PC-3 (cell line): ENCODE measurements around the gene CSNK1G2. TPM values are rescaled to one million over a fixed set of nuclear protein-coding genes. Genes with fewer than 3 reads are reported as not detected.
A peak's percentile ranks its signal among the peaks of the same experiment; 100 is the strongest.

Experiments used
- ATAC-seq: fragments of 200-7000 bp; cut with Tn5 transposase; 2 replicates; pipeline ENCODE4 v1.9.1; 2020; ENCODE audit warnings: mild to moderate bottlenecking, moderate library complexity
- BruUV-seq: library from RNA; stranded (reverse); fragments of 400-500 nt; replicated peaks from 2 replicates; lab custom pipeline; 2021; lab: Mats Ljungman, UMichigan
- CTCF ChIA-PET: fragments of 300-600 bp; sonication (Branson Sonifier 250); formaldehyde crosslinking; loops from one replicate; lab custom pipeline; 2022; ENCODE audit warnings: antibody characterized with exemption; lab: Charles Lee
- POLR2A ChIA-PET: fragments of 300-600 bp; sonication (Branson Sonifier 250); formaldehyde crosslinking; loops from one replicate; lab custom pipeline; 2022; ENCODE audit warnings: antibody characterized with exemption; ENCODE audit not compliant: unreplicated experiment; lab: Charles Lee
- DNase-seq: peaks from one replicate; pipeline ENCODE4 v3.0.0-alpha.2; 2015
- H2AFZ ChIP-seq: fragments of 300-600 bp; sonication (generic); 2 replicates; pipeline ENCODE4 v1.6.0; 2016; ENCODE audit warnings: antibody characterized with exemption, low read length
- H3F3A ChIP-seq: fragments of 300-600 bp; sonication (generic); one replicate; pipeline ENCODE4 v1.6.0; 2017; ENCODE audit warnings: antibody characterized with exemption, low read length, control low read depth, mild to moderate bottlenecking; ENCODE audit not compliant: unreplicated experiment
- H3K27ac ChIP-seq: fragments of 300-600 bp; sonication (generic); 2 replicates; pipeline ENCODE4 v1.5.1; 2016; ENCODE audit warnings: mild to moderate bottlenecking, low read length
- H3K27me3 ChIP-seq: fragments of 300-600 bp; sonication (generic); 2 replicates; pipeline ENCODE4 v1.6.1; 2016; ENCODE audit warnings: low read length, mixed read lengths
- H3K36me3 ChIP-seq: fragments of 300-600 bp; sonication (generic); 2 replicates; pipeline ENCODE4 v1.6.1; 2016; ENCODE audit warnings: low read depth, mixed run types, low read length, mixed read lengths
- H3K4me1 ChIP-seq: fragments of 300-600 bp; sonication (generic); 2 replicates; pipeline ENCODE4 v1.5.1; 2016; ENCODE audit warnings: low read length; ENCODE audit not compliant: insufficient read depth
- H3K4me2 ChIP-seq: fragments of 300-600 bp; sonication (generic); 2 replicates; pipeline ENCODE4 v1.6.0; 2016; ENCODE audit warnings: low read length
- H3K4me3 ChIP-seq: fragments of 300-600 bp; sonication (generic); 2 replicates; pipeline ENCODE4 v1.5.1; 2016; ENCODE audit warnings: mild to moderate bottlenecking, low read length, mixed read lengths
- H3K79me2 ChIP-seq: fragments of 300-600 bp; sonication (generic); 2 replicates; pipeline ENCODE4 v1.6.1; 2017; ENCODE audit warnings: low read length, mixed read lengths
- H3K9ac ChIP-seq: fragments of 300-600 bp; sonication (generic); 2 replicates; pipeline ENCODE4 v1.6.0; 2016; ENCODE audit warnings: mild to moderate bottlenecking, low read length
- H3K9me2 ChIP-seq: fragments of 300-600 bp; sonication (generic); replicated peaks from 2 replicates; pipeline ENCODE4 v1.6.1; 2016; ENCODE audit warnings: mixed run types, low read length, mixed read lengths
- H3K9me3 ChIP-seq: fragments of 300-600 bp; sonication (generic); 2 replicates; pipeline ENCODE4 v1.6.1; 2016; ENCODE audit warnings: low read length, mixed read lengths
- H4K20me1 ChIP-seq: fragments of 300-600 bp; sonication (generic); 2 replicates; pipeline ENCODE4 v1.6.1; 2016; ENCODE audit warnings: low read length, mixed read lengths
- EZH2 ChIP-seq: fragments of 300-600 bp; sonication (generic); IDR thresholded peaks from one replicate; pipeline ENCODE4 v1.6.1; 2017; ENCODE audit warnings: antibody characterized with exemption, mild to moderate bottlenecking, low read length; ENCODE audit not compliant: unreplicated experiment
- EZH2phosphoT487 ChIP-seq: fragments of 300-600 bp; sonication (generic); IDR thresholded peaks from 2 replicates; pipeline ENCODE4 v1.6.1; 2018; ENCODE audit warnings: mild to moderate bottlenecking, antibody characterized with exemption, low read length, borderline replicate concordance
- intact Hi-C: fragments of 100-400 bp; cut with micrococcal nuclease; formaldehyde crosslinking; loops from 2 replicates; pipeline ENCODE4 v1.9.0; 2023
- total RNA-seq: library from RNA; depleted of rRNA; stranded (reverse); fragments of >200 nt; gene quantifications from 2 replicates; pipeline ENCODE4 v1.2.3, GENCODE V29; 2014
- TF ChIP-seq, protein P1 (sequence below): fragments of 300-600 bp; sonication (generic); conservative IDR thresholded peaks from 2 replicates; pipeline ENCODE4 v1.5.1; 2017; ENCODE audit warnings: antibody characterized with exemption, low read depth, mild to moderate bottlenecking, low read length

CSNK1G2 gene
- total RNA-seq, 1 experiment from 2014 or later: 83.6 TPM

DNA sequence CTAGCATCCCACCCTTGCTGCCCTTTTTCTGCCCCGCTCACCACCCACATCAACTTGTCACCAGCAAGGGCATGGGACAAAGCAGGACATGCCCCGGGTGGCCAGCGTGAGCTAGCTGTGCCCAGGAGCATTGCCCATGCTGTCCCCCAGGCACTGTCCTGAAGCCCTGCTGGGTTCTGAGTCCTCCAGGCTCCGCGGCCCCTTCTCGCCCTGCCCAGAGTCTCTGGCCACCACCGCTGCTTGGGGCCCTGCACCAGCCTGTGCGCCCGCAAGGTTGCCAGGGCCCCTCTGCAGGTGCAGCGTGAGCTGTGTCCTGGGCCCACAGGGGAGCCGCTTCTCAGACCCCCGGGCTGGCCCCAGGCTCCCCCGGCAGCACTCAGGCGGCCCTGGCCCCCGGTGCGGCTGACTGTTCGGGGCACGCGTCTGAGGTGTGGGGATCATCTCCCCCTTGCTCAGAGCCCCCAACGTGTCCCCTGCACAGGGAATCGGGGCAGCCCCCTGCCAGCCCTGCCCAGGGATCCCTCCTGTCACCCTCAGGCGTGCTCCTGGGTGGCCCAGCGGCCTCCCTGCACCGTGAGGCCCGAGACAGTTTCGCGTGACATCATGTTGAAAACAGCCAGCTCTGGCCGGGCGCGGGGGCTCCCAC lies 4.1 kb downstream of the CSNK1G2 start:
- H3K79me2 ChIP-seq: peaks cover 80% of the 10 kb centered on the region
- H3K4me3 ChIP-seq: no peak overlapping the region
- no peaks in the 10 kb centered on the region for H3F3A ChIP-seq
- no peak overlapping the region for H3K27ac ChIP-seq
- no peaks in the 10 kb centered on the region for H3K36me3 ChIP-seq
- no peak overlapping the region for H3K9ac ChIP-seq
- 0 out of 2 replicates have a peak, but pooled peaks cover 9% of the 10 kb centered on the region for H4K20me1 ChIP-seq
- ATAC-seq (no peak), DNase-seq (no peak)
- POLR2A ChIA-PET: no interaction called here
- no peaks in the 10 kb centered on the region for H3K9me3 ChIP-seq
- no peak overlapping the region for H3K4me2 ChIP-seq
- no peaks in the 10 kb centered on the region for H3K27me3 ChIP-seq
- peaks cover 12% of the 10 kb centered on the region; the same call in 1 of the 2 replicates for H3K4me1 ChIP-seq
- no peaks in the 10 kb centered on the region for H3K9me2 ChIP-seq
- CTCF ChIA-PET: interaction anchor here (0.7 kb wide), 1 partner anchor 140 kb away, joined by 4 read pairs; no protein-coding TSS in a partner anchor
- intact Hi-C loops: no loop called here
- TF ChIP-seq EZH2phosphoT487: no peak
- TF ChIP-seq EZH2: no peak
- no TSS peak for BruUV-seq
- H2AFZ ChIP-seq: no peak overlapping the region

DNA sequence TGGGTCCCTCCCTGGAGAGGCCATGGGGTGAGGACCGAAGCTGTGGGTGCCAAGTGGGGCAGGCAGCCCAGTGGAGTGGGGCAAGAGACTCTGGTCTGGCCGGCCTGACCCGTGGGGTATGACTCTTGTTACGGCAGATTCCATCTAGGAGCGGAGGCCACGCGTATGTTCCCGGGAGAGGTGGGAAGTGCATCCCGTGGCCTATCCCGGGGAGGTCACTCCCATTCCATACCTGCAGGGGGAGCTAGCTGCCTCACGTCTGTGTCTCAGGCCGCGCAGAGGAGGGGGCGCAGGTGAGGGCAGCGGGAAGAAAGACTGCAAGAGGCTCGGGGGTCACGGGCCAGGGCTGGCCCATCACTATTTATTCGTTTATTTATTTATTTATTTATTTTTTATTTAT lies 4.9 kb downstream of the CSNK1G2 start:
- intact Hi-C loops: no loop called here
- peaks cover 9% of the 10 kb centered on the region; the same call in 1 of the 2 replicates for H3K4me1 ChIP-seq
- ChIA-PET CTCF (interaction anchor here (0.7 kb wide), 2 partner anchors 140 to 432 kb away, joined by 3 to 4 read pairs; no protein-coding TSS in a partner anchor), POLR2A (interaction anchor here (0.6 kb wide), 1 partner anchor 24 kb away, joined by 3 read pairs; no protein-coding TSS in a partner anchor)
- ATAC-seq: peak; percentile 17; the same call in 1 of the 2 replicates
- H3K9ac ChIP-seq: no peak overlapping the region
- no peaks in the 10 kb centered on the region for H3F3A ChIP-seq
- DNase-seq: peak; percentile 61
- H3K4me3 ChIP-seq: no peak overlapping the region
- 0 out of 2 replicates have a peak, but pooled peaks cover 9% of the 10 kb centered on the region for H4K20me1 ChIP-seq
- H3K36me3 ChIP-seq: no peaks in the 10 kb centered on the region
- TF ChIP-seq, protein P1, sequence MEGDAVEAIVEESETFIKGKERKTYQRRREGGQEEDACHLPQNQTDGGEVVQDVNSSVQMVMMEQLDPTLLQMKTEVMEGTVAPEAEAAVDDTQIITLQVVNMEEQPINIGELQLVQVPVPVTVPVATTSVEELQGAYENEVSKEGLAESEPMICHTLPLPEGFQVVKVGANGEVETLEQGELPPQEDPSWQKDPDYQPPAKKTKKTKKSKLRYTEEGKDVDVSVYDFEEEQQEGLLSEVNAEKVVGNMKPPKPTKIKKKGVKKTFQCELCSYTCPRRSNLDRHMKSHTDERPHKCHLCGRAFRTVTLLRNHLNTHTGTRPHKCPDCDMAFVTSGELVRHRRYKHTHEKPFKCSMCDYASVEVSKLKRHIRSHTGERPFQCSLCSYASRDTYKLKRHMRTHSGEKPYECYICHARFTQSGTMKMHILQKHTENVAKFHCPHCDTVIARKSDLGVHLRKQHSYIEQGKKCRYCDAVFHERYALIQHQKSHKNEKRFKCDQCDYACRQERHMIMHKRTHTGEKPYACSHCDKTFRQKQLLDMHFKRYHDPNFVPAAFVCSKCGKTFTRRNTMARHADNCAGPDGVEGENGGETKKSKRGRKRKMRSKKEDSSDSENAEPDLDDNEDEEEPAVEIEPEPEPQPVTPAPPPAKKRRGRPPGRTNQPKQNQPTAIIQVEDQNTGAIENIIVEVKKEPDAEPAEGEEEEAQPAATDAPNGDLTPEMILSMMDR: peak; percentile 53
- no peak for TF ChIP-seq EZH2
- H3K27ac ChIP-seq: no peak overlapping the region
- H3K27me3 ChIP-seq: no peaks in the 10 kb centered on the region
- H3K9me2 ChIP-seq: no peaks in the 10 kb centered on the region
- H3K9me3 ChIP-seq: no peaks in the 10 kb centered on the region
- BruUV-seq: no TSS peak
- H3K79me2 ChIP-seq: peaks cover 86% of the 10 kb centered on the region
- H2AFZ ChIP-seq: no peak overlapping the region
- H3K4me2 ChIP-seq: no peak overlapping the region

DNA sequence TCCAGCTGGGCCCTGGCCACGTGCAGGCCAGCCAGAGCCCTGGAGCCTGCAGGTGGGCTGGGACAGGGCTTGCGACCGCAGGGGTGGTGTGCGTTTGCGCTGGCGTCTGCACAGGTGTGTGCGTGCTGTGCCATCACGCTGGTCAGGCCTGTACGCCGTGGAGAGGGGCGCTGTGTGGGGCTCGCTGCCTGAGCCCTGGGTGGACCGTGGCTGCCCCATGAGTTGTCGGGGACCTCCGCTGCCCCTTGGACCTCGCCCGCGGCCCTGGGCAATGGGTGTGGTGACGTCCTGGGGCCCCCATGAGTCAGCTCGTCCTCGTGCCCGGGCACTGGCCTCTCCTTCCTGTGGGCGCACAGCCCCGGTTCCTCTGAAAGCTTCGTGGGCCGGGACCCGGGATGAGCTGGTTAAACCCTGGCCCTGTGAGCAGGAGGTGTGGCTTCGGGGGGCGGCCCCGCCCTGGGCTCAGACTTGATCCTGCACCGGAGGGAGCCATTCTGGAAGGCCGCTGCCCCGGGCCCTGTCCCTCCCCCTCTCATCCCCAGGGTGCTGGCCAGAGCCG lies 6.8 kb downstream of the CSNK1G2 start:
- no peaks in the 10 kb centered on the region for H3K36me3 ChIP-seq
- POLR2A ChIA-PET: no interaction called here

More for the DNA sequence above, 6.8 kb downstream of the CSNK1G2 start:
- Histone ChIP-seq H3K9me2 (no peaks in the 10 kb centered on the region), H3K9me3 (no peaks in the 10 kb centered on the region), H3K4me1 (peaks cover 9% of the 10 kb centered on the region; the same call in 1 of the 2 replicates), H3K4me3 (no peak overlapping the region), H2AFZ (no peak overlapping the region), H4K20me1 (0 out of 2 replicates have a peak, but pooled peaks cover 9% of the 10 kb centered on the region), H3K79me2 (peaks cover 77% of the 10 kb centered on the region), H3K9ac (no peak overlapping the region), H3F3A (no peaks in the 10 kb centered on the region), H3K27ac (no peak overlapping the region), H3K4me2 (no peak overlapping the region), H3K27me3 (no peaks in the 10 kb centered on the region)
- intact Hi-C loops: no loop called here
- DNase-seq: no peak
- peak; percentile 40 for ATAC-seq
- no TSS peak for BruUV-seq
- CTCF ChIA-PET: no interaction called here
- TF ChIP-seq EZH2 (no peak), EZH2phosphoT487 (no peak)
